Measurements from ENCODE around the gene RPL5.

Gene RPL5

DNA sequence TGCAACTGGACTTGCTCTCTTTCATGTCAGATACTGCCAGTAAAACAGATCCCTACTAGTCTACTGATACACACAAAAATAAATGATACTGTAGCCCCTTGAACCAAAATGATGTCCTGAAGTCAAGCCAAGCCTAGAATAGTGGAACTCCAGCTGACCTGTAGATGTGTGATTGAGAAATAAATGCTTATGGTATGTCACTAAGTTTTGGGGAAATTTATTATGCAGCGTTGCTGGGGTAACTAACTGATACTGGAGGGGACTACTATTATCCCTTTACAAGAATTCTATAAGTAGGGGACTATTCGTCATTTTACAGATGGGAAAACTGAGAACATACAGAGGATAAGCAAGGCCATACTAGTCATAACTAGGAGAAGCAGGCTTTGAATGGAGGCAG lies 55.6 kb downstream of the RPL5 start:
- TF ChIP-seq, protein P1, sequence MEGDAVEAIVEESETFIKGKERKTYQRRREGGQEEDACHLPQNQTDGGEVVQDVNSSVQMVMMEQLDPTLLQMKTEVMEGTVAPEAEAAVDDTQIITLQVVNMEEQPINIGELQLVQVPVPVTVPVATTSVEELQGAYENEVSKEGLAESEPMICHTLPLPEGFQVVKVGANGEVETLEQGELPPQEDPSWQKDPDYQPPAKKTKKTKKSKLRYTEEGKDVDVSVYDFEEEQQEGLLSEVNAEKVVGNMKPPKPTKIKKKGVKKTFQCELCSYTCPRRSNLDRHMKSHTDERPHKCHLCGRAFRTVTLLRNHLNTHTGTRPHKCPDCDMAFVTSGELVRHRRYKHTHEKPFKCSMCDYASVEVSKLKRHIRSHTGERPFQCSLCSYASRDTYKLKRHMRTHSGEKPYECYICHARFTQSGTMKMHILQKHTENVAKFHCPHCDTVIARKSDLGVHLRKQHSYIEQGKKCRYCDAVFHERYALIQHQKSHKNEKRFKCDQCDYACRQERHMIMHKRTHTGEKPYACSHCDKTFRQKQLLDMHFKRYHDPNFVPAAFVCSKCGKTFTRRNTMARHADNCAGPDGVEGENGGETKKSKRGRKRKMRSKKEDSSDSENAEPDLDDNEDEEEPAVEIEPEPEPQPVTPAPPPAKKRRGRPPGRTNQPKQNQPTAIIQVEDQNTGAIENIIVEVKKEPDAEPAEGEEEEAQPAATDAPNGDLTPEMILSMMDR (IDR thresholded peaks at IDR 0.05; ENCODE audit: low read depth, low read length), result no peak
- Histone ChIP-seq H3K9me3 (ENCODE audit: severe bottlenecking) (no peaks in the 10 kb centered on the region), H3K4me3 (ENCODE audit: low read depth, low read length) (no peak overlapping the region), H3K36me3 (no peaks in the 10 kb centered on the region), H3K27ac (no peak overlapping the region), H3K27me3 (ENCODE audit: insufficient read depth, low read depth, severe bottlenecking) (no peaks in the 10 kb centered on the region)
- DNase-seq, result no peak
